Panc1 (cell line): ENCODE measurements around the gene TVP23A.

Experiments
- CTCF ChIP-seq: fragments of 450-650 bp; IDR thresholded peaks from 2 replicates; pipeline ENCODE4 v1.5.1; 2017; ENCODE audit warnings: mild to moderate bottlenecking
- TCF7L2 ChIP-seq: IDR thresholded peaks from 2 replicates; pipeline ENCODE4 v1.6.1; 2011; ENCODE audit warnings: mild to moderate bottlenecking, low read depth, low read length, inconsistent platforms
- TF ChIP-seq, protein P1 (sequence below), 2 experiments: IDR thresholded peaks; 2 replicates each; pipeline ENCODE4 v1.6.1; 2011 to 2012; ENCODE audit warnings: low read depth in 2 of 2, control low read depth in 1 of 2, low read length in 1 of 2, mild to moderate bottlenecking in 1 of 2, moderate library complexity in 1 of 2; ENCODE audit not compliant: insufficient read depth in 1 of 2

- TF ChIP-seq CTCF: no peak
- TF ChIP-seq TCF7L2: no peak
- TF ChIP-seq, protein P1, sequence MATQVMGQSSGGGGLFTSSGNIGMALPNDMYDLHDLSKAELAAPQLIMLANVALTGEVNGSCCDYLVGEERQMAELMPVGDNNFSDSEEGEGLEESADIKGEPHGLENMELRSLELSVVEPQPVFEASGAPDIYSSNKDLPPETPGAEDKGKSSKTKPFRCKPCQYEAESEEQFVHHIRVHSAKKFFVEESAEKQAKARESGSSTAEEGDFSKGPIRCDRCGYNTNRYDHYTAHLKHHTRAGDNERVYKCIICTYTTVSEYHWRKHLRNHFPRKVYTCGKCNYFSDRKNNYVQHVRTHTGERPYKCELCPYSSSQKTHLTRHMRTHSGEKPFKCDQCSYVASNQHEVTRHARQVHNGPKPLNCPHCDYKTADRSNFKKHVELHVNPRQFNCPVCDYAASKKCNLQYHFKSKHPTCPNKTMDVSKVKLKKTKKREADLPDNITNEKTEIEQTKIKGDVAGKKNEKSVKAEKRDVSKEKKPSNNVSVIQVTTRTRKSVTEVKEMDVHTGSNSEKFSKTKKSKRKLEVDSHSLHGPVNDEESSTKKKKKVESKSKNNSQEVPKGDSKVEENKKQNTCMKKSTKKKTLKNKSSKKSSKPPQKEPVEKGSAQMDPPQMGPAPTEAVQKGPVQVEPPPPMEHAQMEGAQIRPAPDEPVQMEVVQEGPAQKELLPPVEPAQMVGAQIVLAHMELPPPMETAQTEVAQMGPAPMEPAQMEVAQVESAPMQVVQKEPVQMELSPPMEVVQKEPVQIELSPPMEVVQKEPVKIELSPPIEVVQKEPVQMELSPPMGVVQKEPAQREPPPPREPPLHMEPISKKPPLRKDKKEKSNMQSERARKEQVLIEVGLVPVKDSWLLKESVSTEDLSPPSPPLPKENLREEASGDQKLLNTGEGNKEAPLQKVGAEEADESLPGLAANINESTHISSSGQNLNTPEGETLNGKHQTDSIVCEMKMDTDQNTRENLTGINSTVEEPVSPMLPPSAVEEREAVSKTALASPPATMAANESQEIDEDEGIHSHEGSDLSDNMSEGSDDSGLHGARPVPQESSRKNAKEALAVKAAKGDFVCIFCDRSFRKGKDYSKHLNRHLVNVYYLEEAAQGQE (IDR thresholded peaks at IDR 0.05; ENCODE audit: insufficient read depth in 1 of 2, low read depth in 2 of 2, low read length in 1 of 2): no peak
Measured at GRCh38 chr16:10743227-10743609, 75.4 kb downstream of the TVP23A start.
